H1 (cell line): ENCODE results near the gene ABTB1. TPM values are rescaled to one million over a fixed set of nuclear protein-coding genes. Genes with fewer than 3 reads are reported as not detected.

Experiments used
- NRF1 ChIP-seq: IDR thresholded peaks from 2 replicates; pipeline ENCODE4 v1.6.1; 2011; ENCODE audit warnings: mild to moderate bottlenecking, low read depth, low read length, improper control_type of control experiment
- RAD21 ChIP-seq, 2 experiments: IDR thresholded peaks in 1 of 2; conservative IDR thresholded peaks in 1 of 2; 2 replicates each; pipeline ENCODE4 v1.6.1; 2011; ENCODE audit warnings: low read depth in 2 of 2, low read length in 2 of 2, improper control_type of control experiment in 1 of 2, inconsistent platforms in 1 of 2, mild to moderate bottlenecking in 1 of 2, moderate library complexity in 1 of 2
- TBP ChIP-seq: IDR thresholded peaks from 2 replicates; pipeline ENCODE4 v1.6.1; 2011; ENCODE audit warnings: low read depth, low read length, improper control_type of control experiment
- polyA plus RNA-seq, 7 experiments: library from polyadenylated mRNA; depleted of rRNA in 3 of 7; stranded (reverse) in 5 of 7; unstranded in 2 of 7; fragments of >200 nt in 5 of 7; fragments of 200-250 nt in 2 of 7; gene quantifications; 1 replicate in 5 of 7; 2 replicates in 1 of 7; 4 replicates in 1 of 7; pipeline versions ENCODE4 v1.2.1 to v1.2.3, GENCODE V29; 2011 to 2013; ENCODE audit warnings: missing spikeins in 2 of 7, mixed read lengths in 2 of 7
- total RNA-seq: library from RNA; stranded (reverse); fragmentation: NEBNext Ultra II Directional; extraction: Animal tissue kit (Norgen Biotek cat#: 25700); gene quantifications from 2 replicates; pipeline ENCODE4 v1.2.1, GENCODE V29; 2021

Gene ABTB1
- total and polyA plus RNA-seq, 2 of the 8 experiments (the other 6 are each of a cell fraction or from before 2014, with no cell fraction given): 7.1 to 9.4 TPM

GRCh38 chr3:127665586-127665985 is 7.2 kb upstream of the ABTB1 start (continued):
- TF ChIP-seq NRF1 (no peak), TBP (no peak), RAD21 (IDR thresholded peaks at IDR 0.05 in 1 of 2, conservative IDR thresholded peaks at IDR 0.05 in 1 of 2; ENCODE audit: low read depth in 2 of 2, low read length in 2 of 2) (no peak)
